GM12801 (cell line): Measurements from ENCODE around the gene NELL2.

ENCODE experiments used
- CTCF ChIP-seq: IDR thresholded peaks from one replicate; pipeline ENCODE4 v1.5.1; 2011; ENCODE audit warnings: control low read depth; ENCODE audit not compliant: insufficient read length; ENCODE audit errors: extremely low read depth

NELL2 gene

GRCh38 chr12:44748950-44749468, 127.1 kb downstream of the NELL2 start:
- TF ChIP-seq CTCF = no peak

GRCh38 chr12:44738051-44738450, 138.1 kb downstream of the NELL2 start:
- no peak for TF ChIP-seq CTCF

GRCh38 chr12:44728566-44728965, 147.5 kb downstream of the NELL2 start:
- no peak for TF ChIP-seq CTCF

GRCh38 chr12:44720265-44720664, 155.8 kb downstream of the NELL2 start:
- no peak for TF ChIP-seq CTCF

GRCh38 chr12:44717612-44718011, 158.5 kb downstream of the NELL2 start:
- TF ChIP-seq CTCF = no peak

GRCh38 chr12:44716711-44717110, 159.4 kb downstream of the NELL2 start:
- no peak for TF ChIP-seq CTCF

GRCh38 chr12:44711736-44712135, 164.4 kb downstream of the NELL2 start:
- no peak for TF ChIP-seq CTCF

GRCh38 chr12:44709166-44709565, 166.9 kb downstream of the NELL2 start:
- TF ChIP-seq CTCF = no peak
